ENCODE data around the gene ALDOC.

ALDOC gene

DNA sequence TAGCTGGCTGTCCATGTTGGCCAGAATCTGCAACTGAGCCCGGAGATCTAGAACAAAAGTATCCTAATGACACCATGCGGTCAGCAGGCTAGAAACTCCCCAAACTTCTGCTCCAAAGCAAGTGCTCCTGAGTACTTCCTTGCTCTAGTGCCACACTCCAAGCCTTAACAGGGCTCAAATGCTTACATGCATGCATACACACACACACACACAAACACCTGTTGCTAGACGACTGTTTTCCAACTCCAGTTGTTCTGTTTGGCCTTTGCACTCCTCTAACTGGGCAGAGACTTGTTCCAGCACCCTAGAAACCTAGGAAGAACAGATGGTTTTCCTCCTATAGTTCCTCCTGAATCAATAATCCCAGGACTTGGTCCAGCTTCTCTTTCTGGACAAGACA lies 7.7 kb upstream of the ALDOC start:
- H3K27me3 ChIP-seq (replicated peaks in 2 of 5; ENCODE audit: control insufficient read depth in 4 of 5, insufficient read depth in 5 of 5, low read length in 4 of 5), result no peaks in the 10 kb centered on the region
- H3K27ac ChIP-seq (ENCODE audit: insufficient read depth in 1 of 2, low read depth in 1 of 2, low read length in 2 of 2, poor library complexity in 1 of 2, severe bottlenecking in 2 of 2), result no peak overlapping the region
- ChIA-PET CTCF (interaction anchor here (1.8 kb wide), 1 partner anchor 9 kb away, joined by 4 read pairs; no protein-coding TSS in a partner anchor), POLR2A (interaction anchor here (1.0 kb wide), 1 partner anchor 9 kb away, joined by 3 read pairs; no protein-coding TSS in a partner anchor)
- H3K4me1 ChIP-seq (ENCODE audit: control extremely low read depth in 1 of 4, control insufficient read depth in 4 of 4, insufficient read depth in 4 of 4, low read length in 3 of 4), result peaks cover 0 to 11% (median 0%) of the 10 kb centered on the region in 4 experiments
- H3K4me3 ChIP-seq (ENCODE audit: control insufficient read depth in 1 of 7, extremely low read depth in 1 of 7, insufficient read depth in 4 of 7, low read depth in 2 of 7, low read length in 6 of 7), result no peak overlapping the region
- DNase-seq, result no peak
- peaks cover 4 to 81% (median 44%) of the 10 kb centered on the region in 4 experiments for H3K36me3 ChIP-seq (ENCODE audit: control insufficient read depth in 4 of 4, insufficient read depth in 4 of 4, low read length in 3 of 4)
- no peaks in the 10 kb centered on the region for H3K9me3 ChIP-seq (ENCODE audit: control extremely low read depth in 1 of 5, control insufficient read depth in 4 of 5, insufficient read depth in 2 of 5, low read depth in 1 of 5, low read length in 4 of 5)
- WGBS (ENCODE audit: insufficient coverage), result 76% methylated on average over 3 of the region's 3 CpGs

- no peak overlapping the region for H3K4me3 ChIP-seq (ENCODE audit: control insufficient read depth in 1 of 7, extremely low read depth in 1 of 7, insufficient read depth in 4 of 7, low read depth in 2 of 7, low read length in 6 of 7)
- no peak for DNase-seq
- POLR2A ChIA-PET, result no interaction called here
- WGBS (ENCODE audit: insufficient coverage), result 81% methylated on average over 2 of the region's 2 CpGs
- CTCF ChIA-PET, result interaction anchor here (1.1 kb wide), 1 partner anchor 12 kb away, joined by 3 read pairs; no protein-coding TSS in a partner anchor
- no peak overlapping the region for H3K27ac ChIP-seq (ENCODE audit: insufficient read depth in 1 of 2, low read depth in 1 of 2, low read length in 2 of 2, poor library complexity in 1 of 2, severe bottlenecking in 2 of 2)
- H3K27me3 ChIP-seq (replicated peaks in 2 of 5; ENCODE audit: control insufficient read depth in 4 of 5, insufficient read depth in 5 of 5, low read length in 4 of 5), result no peaks in the 10 kb centered on the region
- H3K36me3 ChIP-seq (ENCODE audit: control insufficient read depth in 4 of 4, insufficient read depth in 4 of 4, low read length in 3 of 4), result peaks cover 8 to 84% (median 50%) of the 10 kb centered on the region in 4 experiments
- no peaks in the 10 kb centered on the region for H3K9me3 ChIP-seq (ENCODE audit: control extremely low read depth in 1 of 5, control insufficient read depth in 4 of 5, insufficient read depth in 2 of 5, low read depth in 1 of 5, low read length in 4 of 5)
- peaks cover 0 to 11% (median 0%) of the 10 kb centered on the region in 4 experiments for H3K4me1 ChIP-seq (ENCODE audit: control extremely low read depth in 1 of 4, control insufficient read depth in 4 of 4, insufficient read depth in 4 of 4, low read length in 3 of 4)
Measured at GRCh38 chr17:28582513-28582912, 5.8 kb upstream of the ALDOC start.

DNA sequence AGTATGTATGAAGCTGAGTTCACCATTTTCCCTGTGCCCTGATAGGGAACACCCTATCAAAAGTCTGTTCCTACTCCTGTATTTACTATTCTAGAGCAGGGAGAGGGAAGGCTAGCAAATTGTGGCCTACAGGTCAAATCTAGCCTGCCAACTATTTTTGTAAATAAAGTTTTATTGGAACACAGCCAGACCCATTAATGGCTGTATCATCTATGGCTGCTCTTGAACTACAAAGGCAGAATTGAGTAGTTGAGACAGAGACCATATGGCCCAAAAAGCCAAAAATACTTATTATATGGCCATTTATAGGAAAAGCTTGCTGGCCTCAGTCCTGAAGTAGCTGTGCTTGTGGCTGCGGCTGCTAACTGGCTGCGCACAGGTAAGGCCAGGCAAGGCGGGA lies 4.3 kb upstream of the ALDOC start:
- Histone ChIP-seq H3K4me3 (ENCODE audit: control insufficient read depth in 1 of 7, extremely low read depth in 1 of 7, insufficient read depth in 4 of 7, low read depth in 2 of 7, low read length in 6 of 7) (no peak overlapping the region), H3K27ac (ENCODE audit: insufficient read depth in 1 of 2, low read depth in 1 of 2, low read length in 2 of 2, poor library complexity in 1 of 2, severe bottlenecking in 2 of 2) (no peak overlapping the region), H3K36me3 (ENCODE audit: control insufficient read depth in 4 of 4, insufficient read depth in 4 of 4, low read length in 3 of 4) (peaks cover 5 to 84% (median 48%) of the 10 kb centered on the region in 4 experiments), H3K9me3 (ENCODE audit: control extremely low read depth in 1 of 5, control insufficient read depth in 4 of 5, insufficient read depth in 2 of 5, low read depth in 1 of 5, low read length in 4 of 5) (no peaks in the 10 kb centered on the region), H3K27me3 (replicated peaks in 2 of 5; ENCODE audit: control insufficient read depth in 4 of 5, insufficient read depth in 5 of 5, low read length in 4 of 5) (no peaks in the 10 kb centered on the region), H3K4me1 (ENCODE audit: control extremely low read depth in 1 of 4, control insufficient read depth in 4 of 4, insufficient read depth in 4 of 4, low read length in 3 of 4) (peaks cover 0 to 19% (median 5%) of the 10 kb centered on the region in 4 experiments)
- CTCF ChIA-PET, result interaction anchor here (0.8 kb wide), 1 partner anchor 10 kb away, joined by 3 read pairs; no protein-coding TSS in a partner anchor
- no CpG with 5 or more reads among the region's 3 CpGs for WGBS (ENCODE audit: insufficient coverage)
- POLR2A ChIA-PET, result no interaction called here
- DNase-seq, result no peak

DNA sequence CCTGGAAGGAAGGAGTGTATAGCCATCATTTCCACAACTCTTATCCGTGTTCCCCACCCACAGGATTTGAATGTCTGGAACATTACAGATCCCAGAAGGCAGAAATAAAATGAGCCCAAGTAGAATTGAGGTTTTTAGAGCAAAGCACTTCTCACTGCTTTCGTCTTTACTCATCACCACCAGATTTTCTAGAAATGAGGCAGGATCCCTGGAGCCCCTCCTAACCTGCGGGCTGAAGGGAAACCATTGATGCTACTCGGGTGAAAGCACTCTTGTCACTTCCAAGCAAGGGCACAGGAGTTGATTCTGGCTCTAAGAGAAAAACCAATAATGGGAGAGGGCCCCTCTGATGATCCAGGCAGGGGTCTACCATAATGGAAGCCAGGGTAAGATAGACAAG lies 2.8 kb upstream of the ALDOC start:
- Histone ChIP-seq H3K27me3 (replicated peaks in 2 of 5; ENCODE audit: control insufficient read depth in 4 of 5, insufficient read depth in 5 of 5, low read length in 4 of 5) (no peaks in the 10 kb centered on the region), H3K9me3 (ENCODE audit: control extremely low read depth in 1 of 5, control insufficient read depth in 4 of 5, insufficient read depth in 2 of 5, low read depth in 1 of 5, low read length in 4 of 5) (no peaks in the 10 kb centered on the region), H3K36me3 (ENCODE audit: control insufficient read depth in 4 of 4, insufficient read depth in 4 of 4, low read length in 3 of 4) (peaks cover 5 to 75% (median 41%) of the 10 kb centered on the region in 4 experiments), H3K4me1 (ENCODE audit: control extremely low read depth in 1 of 4, control insufficient read depth in 4 of 4, insufficient read depth in 4 of 4, low read length in 3 of 4) (peaks cover 0 to 12% (median 5%) of the 10 kb centered on the region in 4 experiments), H3K27ac (ENCODE audit: insufficient read depth in 1 of 2, low read depth in 1 of 2, low read length in 2 of 2, poor library complexity in 1 of 2, severe bottlenecking in 2 of 2) (no peak overlapping the region), H3K4me3 (ENCODE audit: control insufficient read depth in 1 of 7, extremely low read depth in 1 of 7, insufficient read depth in 4 of 7, low read depth in 2 of 7, low read length in 6 of 7) (no peak overlapping the region)
- ChIA-PET POLR2A (no interaction called here), CTCF (no interaction called here)
- WGBS (ENCODE audit: insufficient coverage), result 97% methylated on average over 4 of the region's 4 CpGs
- DNase-seq, result no peak

- H3K4me1 ChIP-seq (ENCODE audit: control extremely low read depth in 1 of 4, control insufficient read depth in 4 of 4, insufficient read depth in 4 of 4, low read length in 3 of 4), result peaks cover 0 to 12% (median 5%) of the 10 kb centered on the region in 4 experiments
- POLR2A ChIA-PET, result interaction anchor here (0.6 kb wide), 1 partner anchor 27 kb away, joined by 3 read pairs; no protein-coding TSS in a partner anchor
- H3K4me3 ChIP-seq (ENCODE audit: control insufficient read depth in 1 of 7, extremely low read depth in 1 of 7, insufficient read depth in 4 of 7, low read depth in 2 of 7, low read length in 6 of 7), result no peak overlapping the region
- no peaks in the 10 kb centered on the region for H3K27me3 ChIP-seq (replicated peaks in 2 of 5; ENCODE audit: control insufficient read depth in 4 of 5, insufficient read depth in 5 of 5, low read length in 4 of 5)
- CTCF ChIA-PET, result interaction anchor here (1.1 to 1.6 kb wide), 2 partner anchors 13 to 32 kb away, joined by 4 to 5 read pairs; no protein-coding TSS in a partner anchor
- H3K27ac ChIP-seq (ENCODE audit: insufficient read depth in 1 of 2, low read depth in 1 of 2, low read length in 2 of 2, poor library complexity in 1 of 2, severe bottlenecking in 2 of 2), result no peak overlapping the region
- 90% methylated on average over 3 of the region's 8 CpGs for WGBS (ENCODE audit: insufficient coverage)
- no peak for DNase-seq
- H3K9me3 ChIP-seq (ENCODE audit: control extremely low read depth in 1 of 5, control insufficient read depth in 4 of 5, insufficient read depth in 2 of 5, low read depth in 1 of 5, low read length in 4 of 5), result no peaks in the 10 kb centered on the region
- peaks cover 4 to 70% (median 33%) of the 10 kb centered on the region in 4 experiments for H3K36me3 ChIP-seq (ENCODE audit: control insufficient read depth in 4 of 4, insufficient read depth in 4 of 4, low read length in 3 of 4)
Measured at GRCh38 chr17:28578246-28579195, 1.8 kb upstream of the ALDOC start.

- peaks cover 4 to 59% (median 27%) of the 10 kb centered on the region in 4 experiments for H3K36me3 ChIP-seq (ENCODE audit: control insufficient read depth in 4 of 4, insufficient read depth in 4 of 4, low read length in 3 of 4)
- H3K4me1 ChIP-seq (ENCODE audit: control extremely low read depth in 1 of 4, control insufficient read depth in 4 of 4, insufficient read depth in 4 of 4, low read length in 3 of 4), result peaks cover 0 to 14% (median 6%) of the 10 kb centered on the region in 4 experiments
- no peaks in the 10 kb centered on the region for H3K9me3 ChIP-seq (ENCODE audit: control extremely low read depth in 1 of 5, control insufficient read depth in 4 of 5, insufficient read depth in 2 of 5, low read depth in 1 of 5, low read length in 4 of 5)
- peak overlapping the region in 1 of 2 experiments; percentile 20 for H3K27ac ChIP-seq (ENCODE audit: insufficient read depth in 1 of 2, low read depth in 1 of 2, low read length in 2 of 2, poor library complexity in 1 of 2, severe bottlenecking in 2 of 2)
- H3K27me3 ChIP-seq (replicated peaks in 2 of 5; ENCODE audit: control insufficient read depth in 4 of 5, insufficient read depth in 5 of 5, low read length in 4 of 5), result no peaks in the 10 kb centered on the region
- POLR2A ChIA-PET, result no interaction called here
- no peak for DNase-seq
- no peak overlapping the region for H3K4me3 ChIP-seq (ENCODE audit: control insufficient read depth in 1 of 7, extremely low read depth in 1 of 7, insufficient read depth in 4 of 7, low read depth in 2 of 7, low read length in 6 of 7)
- WGBS (ENCODE audit: insufficient coverage), result 100% methylated on average over 1 of the region's 3 CpGs
- CTCF ChIA-PET, result interaction anchor here (0.9 to 1.6 kb wide), 6 partner anchors 8 to 93 kb away, joined by 3 to 5 read pairs (median 3); no protein-coding TSS in a partner anchor
Measured at GRCh38 chr17:28577466-28577824, 750 bp upstream of the ALDOC start.

Data from common myeloid progenitor, CD34-positive (primary cell).